HG03521 (cell line): ENCODE data around the gene CIRBP.
A peak's percentile ranks its signal among the peaks of the same experiment; 100 is the strongest.

Experiments
- ATAC-seq: cut with Tn5 transposase; IDR thresholded peaks from one replicate; pipeline ENCODE4 v1.9.1; 2021; ENCODE audit warnings: mild to moderate bottlenecking, moderate library complexity; ENCODE audit not compliant: unreplicated experiment

CIRBP gene

DNA sequence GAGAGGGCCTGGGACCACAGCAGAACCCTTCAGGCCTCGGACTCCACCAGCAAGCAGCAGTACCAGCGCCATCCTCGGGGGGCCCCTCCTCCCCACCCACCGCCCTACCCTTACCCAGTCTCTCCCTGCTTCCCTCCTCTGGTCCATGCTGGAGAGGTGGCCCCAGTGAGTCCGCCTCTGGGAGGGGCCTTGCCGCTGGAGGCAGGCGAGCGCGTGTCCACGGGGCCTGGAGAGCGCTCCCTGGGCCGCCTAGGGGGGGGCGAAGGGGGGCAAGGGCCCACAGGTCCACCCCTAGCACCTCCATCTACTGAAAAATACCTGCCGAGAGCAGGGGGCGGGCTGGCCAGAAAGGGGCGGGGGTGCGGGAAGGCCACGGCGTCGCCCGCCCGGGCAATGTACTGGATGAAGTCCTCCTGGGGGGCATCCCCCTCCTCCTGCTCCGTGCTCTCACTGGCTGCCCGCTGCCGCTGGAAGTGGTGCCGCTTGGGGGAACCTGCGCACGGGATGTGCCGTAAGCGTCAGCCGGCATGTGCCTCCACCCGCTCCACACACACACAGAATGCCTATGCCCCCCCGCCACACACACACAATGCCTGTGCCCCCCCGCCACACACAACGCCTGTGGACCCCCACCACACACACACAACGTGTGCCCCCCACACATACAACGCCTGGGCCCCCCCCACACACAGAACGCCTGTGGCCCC is 38.2 kb upstream of the CIRBP start:
- ATAC-seq: no peak

DNA sequence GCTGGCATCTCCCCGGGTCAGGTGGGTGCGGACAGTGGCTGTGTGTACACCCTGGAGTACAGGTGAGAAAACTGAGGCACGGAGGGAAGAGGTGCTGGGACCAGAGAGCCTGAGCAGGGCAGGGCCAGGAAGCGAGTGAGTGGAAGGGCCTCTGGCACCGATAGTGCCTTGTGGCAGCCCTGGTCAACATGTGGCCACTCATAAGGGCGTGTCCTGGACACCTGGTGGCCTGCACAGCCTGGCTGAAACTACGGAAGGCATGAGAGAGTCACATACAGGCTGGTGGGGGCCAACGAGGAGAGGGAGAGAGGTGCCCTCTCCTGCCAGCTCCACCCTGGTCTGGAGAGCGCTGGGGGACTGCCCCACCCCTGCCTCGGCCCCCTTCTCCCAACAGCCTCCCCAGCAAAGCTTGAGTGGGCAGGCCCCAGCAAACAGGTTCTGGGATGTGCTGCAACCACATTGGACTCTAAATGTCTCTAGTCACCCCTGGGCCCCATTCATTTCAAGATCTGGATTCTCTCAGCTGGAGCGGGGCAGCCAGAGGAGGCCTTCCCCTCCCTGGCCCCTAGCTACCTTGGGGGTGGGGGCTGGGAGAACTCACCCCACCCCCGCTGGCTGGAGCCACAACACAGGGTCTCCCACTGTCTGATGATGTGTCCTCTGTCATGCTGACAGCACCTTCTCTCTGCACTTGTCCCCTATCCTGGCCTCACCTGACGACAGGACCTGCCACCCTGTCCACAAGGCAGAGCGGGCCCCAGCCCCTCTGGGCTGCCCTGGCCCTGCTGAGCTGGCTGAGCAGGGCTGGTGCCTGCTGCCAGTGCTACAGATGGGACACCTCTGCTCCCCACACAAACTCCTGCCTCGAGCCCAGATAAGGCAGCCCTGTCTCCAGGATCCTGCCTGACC is 37.1 kb upstream of the CIRBP start:
- no peak for ATAC-seq

DNA sequence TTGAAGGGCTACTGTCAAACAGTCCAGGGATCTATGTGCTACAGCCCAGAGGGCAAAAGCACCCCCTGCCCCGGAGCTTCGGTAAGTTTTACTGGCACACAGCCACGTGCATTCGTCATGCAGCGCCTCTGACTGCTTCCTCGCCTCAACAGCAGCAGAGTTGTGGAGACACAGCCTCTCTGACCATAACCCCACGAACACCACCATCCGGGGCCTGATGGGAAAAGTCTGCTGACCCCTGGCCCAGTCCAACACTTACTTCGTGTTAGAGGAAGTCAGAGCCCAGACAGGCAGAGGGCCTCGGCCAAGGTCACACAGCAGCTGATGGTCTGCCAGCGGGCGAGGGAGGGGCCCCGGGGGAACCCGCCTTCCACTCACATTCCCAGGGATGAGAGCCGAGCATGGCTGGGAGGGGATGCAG is 36.5 kb upstream of the CIRBP start:
- ATAC-seq: no peak

DNA sequence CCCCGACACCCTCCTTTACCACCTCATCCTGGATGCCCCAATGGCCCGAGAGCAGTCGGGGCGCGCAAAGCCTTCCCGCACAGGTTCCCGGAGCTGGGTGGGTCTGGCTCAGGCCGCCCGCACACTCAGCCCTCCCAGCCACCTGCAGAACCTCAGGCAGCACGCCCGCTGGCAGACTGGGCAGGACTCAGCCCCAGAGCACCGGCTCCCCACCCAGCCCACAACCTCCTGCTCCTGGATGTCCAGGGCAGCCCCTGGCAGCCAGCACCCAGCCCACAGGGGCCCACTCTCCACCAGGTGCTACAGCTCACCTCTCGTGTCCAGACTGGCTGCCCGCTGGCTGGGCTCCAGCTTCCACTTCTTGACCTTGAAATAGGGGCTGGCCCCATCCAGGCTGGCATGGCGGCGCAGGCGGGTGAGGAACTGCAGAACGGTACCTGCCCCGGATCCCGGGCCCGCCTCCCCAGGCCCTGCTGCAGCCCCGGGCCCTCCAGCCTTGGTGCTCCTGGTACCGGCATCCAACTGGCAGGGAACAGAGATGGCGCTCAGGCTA is 35.9 kb upstream of the CIRBP start:
- no peak for ATAC-seq

DNA sequence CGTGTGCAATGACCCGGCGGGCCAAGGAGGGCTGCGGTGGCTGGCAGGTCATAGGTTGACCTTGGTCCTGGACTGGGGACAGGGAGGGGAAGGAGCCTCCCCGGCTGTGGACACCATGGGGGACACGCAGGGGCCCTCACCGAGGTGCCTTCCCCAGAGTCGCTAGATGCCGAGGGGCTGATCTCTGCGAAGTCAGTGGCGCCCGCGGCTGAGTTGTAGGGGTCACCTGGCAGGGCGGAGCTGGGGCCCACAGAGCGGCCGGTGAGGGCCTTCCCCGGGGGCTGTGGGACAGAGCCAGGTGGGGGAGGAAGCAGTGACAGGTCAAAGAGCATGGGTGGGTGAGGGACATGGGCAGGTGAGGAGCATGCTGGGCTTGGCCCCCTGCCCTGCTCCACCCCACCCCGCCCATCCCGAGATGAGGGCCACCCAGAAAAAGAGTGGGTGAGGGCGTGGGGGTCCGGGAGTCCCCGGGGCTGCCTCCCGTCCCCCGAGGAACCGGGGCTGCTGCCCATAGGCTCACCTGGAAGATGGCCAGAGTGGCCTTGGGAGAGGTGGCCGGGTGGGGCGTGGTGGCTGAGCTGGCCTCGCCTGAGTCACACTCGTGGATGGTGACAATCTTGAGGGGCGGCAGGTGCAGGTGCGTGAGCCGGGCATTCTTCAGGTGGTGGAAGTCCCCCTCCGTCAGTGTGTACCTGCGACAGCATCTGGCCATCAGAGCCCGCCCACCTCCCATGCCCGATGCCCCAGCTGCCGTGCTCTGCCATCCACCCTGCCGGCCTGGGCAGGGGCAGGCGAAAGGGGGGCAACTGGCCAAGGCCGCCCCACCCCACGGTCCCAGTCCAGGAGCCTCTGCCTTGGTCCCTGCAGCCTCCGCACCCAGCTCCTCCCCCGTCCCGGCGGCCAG is 34.8 kb upstream of the CIRBP start:
- no peak for ATAC-seq

DNA sequence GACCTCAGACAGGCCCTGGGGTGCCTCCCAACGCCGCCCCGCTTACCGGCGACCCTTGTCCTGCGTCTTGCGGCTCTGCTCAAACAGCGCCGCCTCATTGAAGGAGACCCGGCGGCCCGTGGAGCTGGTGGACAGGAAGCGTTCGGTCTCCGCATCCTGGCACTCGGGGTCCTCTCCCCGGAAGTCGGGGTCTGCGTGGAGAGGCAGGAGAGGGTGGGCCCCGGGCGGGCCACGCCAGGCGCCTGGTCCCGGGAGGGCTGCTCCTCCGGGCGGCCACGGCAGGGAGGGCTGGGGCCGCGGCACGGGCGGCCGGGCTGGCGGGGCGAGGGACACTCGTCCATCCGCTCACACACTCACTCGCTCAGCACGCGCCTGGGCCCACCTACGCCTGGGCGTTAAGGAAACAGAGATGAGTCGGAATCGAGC is 34.2 kb upstream of the CIRBP start:
- no peak for ATAC-seq

DNA sequence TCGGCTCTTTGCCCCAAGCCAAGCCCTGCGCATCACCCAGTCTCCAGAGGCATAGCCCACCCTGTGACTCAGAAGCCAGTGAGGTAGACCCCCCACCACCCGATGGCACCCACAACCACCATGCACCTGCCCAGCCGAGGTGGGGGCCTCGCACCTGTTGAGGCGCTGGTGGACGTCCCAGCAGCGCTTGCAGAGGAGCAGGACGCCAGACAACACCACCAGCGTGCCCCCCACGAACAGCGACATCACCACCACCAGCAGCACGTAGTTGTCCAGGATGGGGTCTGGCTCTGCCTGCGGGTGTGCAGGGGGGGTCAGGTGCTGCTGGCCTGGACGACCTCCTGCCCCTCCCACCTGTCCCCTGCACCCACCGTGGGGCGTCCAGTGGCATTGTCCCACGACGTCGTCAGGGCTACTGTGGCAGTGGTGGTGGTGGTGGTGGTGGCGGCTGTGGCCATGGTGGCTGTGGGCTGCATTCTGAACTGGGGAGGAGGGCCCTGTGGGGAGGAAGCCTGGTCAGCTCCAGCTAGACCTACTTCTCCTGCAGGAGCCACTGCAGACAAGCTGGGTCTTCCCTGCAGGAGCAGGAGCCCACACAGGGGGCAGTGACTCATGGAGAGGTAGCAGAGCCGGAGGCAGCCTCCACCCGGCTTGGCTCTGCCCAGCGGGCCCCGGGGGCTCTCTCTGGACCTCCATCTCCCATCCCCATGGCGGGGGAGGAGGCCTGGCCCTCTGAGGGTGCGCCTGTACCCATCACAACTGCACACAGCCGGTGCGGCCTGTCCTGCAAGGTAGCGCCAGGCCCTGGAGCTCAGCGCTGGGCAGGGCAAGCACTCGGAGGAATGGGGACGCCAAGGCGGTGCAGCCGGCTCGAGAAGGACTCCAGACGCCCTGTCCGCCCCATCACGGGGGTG is 33.2 kb upstream of the CIRBP start:
- no peak for ATAC-seq

DNA sequence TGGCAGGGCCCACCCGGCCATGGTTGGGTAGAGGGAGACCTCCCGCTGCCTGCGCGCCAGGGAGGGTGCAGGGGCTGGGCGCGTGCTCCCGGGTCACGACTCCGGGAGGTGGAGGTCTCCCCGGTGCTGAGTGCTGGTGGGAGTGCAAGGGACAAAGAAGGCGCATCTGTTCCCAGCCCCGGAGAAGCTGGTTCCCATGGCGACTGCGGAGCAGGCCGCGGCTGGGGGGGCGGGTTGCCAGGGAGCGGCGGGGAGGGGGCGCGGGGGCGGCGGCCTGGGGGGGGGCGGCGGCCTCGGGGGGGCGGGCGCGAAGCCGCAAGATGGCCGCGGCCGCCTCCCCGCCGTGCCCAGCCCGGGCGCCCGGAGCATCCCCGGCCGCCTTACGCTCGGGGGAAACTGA is 32.6 kb upstream of the CIRBP start:
- ATAC-seq: no peak

DNA sequence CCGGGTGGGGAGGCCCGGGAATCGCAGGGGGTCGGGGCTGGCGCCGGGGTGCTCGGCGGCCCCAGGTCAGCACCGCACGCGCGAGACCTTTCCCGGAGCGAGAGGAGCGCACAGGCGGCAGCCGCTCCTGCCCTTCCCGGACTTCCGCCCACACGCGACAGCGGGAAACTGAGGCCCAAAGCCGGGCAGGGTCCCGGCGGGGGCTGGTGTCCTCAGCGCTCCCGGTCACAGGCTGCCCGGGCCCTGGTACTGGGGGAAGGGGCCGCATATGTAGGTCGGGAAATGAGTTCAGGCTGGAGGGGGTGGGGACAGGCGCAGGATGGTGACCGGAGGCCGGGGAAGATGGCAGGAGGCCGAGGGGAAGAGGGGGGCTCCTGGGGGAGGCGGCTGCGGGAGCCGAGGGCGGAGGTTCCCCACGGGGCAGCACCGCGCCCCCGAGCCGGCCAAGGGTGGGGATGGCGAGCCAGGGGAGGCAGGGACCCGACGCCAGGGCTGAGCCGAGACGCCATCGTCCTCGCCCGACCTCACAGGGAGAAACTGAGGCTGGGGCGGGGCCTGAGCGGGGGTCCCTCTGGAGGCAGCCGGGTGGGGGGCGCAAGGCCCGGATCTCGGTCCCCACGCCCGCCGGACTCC is 32.0 kb upstream of the CIRBP start:
- ATAC-seq: no peak

DNA sequence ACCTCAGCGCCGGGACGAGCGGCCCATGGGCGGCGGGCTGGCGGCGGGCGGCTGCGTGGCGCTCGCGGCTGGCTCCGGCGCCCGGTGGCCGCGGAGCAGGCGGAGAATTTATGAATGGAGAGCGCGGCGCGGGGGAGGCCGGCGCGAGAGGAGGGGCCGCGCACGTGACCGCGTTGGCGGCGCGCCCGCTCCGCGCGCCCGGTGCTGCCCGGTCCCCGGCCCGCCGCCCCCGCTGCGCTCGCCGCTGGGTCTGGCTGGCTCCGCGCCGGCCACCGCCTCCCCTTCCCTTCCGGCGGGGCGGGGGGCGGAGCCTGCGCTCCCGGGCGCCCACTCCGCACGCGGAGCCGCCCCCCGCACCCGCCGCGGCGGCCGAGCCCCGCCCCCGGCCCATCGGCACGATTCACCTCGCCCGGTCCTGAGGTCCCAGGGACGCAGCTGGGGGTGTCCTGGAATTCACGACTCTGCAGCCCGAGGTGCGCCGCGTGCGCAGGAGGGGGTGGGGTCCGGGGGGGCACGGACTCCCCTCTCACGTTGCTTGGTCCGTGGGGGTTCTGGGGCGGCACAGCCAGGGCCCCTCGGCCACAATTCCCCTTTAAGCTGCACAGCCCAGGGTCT is 31.3 kb upstream of the CIRBP start, which contains the start of gene CBARP:
Gene CBARP, minus strand, starts transcription at position 252 of the 615 bp plus-strand sequence. CDS start 1,905 bp downstream, outside the sequence.
- ATAC-seq: no peak

DNA sequence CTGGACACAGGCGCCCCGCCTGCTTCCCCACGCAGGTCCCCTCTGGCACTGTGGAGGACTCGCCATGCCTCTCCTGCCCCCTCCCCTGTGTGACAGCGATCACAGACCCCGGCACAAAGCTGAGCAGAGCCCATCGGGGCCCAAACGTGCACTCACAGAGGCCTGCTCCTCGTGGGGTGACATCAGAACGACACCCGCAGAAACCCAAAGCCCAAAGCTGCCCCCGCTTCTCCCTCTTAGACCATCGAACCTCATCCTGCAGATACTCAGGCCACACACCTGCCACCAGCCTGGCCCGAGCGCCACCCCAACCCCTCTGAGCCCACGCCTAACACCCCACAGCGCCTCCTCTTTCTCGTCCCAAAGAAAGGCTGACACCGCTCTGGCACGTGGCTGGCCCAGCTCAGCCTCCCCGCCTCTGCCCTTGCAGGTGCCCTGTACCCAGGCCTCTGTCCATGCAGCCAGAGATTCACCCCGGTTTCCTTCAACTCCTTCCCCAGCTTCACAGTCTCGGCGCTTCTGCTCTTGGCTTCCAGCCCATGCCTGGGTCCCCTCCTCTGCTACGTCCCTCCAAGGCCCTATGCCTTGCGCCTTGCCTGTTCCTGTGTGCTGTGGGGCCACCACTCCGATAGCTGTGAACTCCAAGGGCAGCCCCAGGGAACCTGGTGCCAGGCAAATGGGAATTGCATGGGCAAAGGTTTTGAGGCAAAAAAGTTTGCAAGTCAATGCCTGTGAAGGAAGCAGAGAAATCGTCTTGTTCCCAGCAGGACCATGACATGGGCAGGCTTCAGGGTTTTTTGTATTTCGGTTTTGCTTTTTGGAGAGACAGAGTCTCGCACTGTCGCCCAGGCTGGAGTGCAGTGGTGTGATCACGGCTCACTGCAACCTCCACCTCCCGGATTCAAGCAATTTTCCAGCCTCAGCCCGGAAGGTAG is 30.5 kb upstream of the CIRBP start:
- no peak for ATAC-seq

DNA sequence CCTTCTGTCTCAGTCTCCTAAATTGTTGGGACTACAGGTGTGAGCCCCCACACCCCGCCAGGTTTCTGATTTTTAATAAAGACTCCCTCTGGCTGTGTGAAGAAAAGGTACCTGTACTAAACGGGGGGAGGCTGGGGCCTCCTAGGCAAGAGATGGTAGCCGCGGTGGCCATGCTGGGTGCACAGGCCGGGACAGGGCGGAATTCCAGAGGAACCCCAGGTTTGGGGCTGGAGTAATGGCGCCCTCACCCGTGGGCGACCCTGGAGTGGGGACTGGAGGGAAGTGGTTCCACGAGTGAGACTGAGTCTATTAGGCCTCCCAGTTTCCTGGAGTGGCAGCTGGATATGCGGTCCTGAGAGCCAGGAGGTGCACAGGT is 29.7 kb upstream of the CIRBP start:
- no peak for ATAC-seq

DNA sequence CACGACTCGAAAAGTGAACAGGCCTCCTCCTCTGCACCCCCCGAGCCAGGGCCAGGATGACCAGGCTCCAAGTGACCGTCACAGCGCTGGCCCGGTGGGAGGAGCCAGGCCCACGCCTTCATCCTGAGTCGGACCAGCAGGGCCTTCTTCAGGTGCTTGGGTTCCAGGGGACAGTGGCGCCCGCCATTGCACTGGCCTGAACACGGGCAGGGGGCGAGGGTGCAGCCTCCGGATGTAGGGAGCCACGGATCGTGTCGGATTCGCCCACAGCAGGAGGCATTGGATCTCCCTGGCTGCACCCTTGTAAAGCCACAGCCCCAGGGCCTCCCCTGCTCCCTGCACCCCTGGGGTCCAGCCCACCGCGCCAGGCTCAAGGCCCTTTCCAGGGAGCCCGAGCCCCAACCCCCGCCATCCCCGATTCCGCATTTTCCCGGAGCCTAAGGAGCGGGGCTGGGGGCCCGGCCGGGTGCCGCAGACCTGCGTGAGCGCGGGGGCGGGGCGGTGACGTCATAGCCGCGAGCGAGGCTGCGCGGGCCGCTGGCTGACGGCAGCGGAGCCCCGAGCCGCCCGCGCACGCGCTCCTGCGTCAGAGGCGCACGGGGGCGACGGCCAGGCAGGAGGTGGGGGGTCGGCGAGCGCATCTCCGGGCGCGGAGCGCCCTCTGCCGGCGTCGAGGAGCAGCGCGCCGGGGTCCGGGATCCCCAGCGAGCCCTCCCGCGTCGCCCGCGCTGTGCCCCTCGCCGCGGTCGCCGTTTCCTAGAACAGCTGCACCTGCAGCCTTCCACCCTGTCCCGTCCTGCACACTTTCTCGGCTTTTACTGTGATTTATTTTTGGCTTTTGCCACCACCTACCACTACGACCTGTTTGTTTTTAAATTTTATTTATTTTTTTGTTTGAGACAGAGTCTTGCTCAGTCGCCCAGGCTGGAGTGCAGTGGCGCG is 29.1 kb upstream of the CIRBP start:
- ATAC-seq: peak; percentile 32

DNA sequence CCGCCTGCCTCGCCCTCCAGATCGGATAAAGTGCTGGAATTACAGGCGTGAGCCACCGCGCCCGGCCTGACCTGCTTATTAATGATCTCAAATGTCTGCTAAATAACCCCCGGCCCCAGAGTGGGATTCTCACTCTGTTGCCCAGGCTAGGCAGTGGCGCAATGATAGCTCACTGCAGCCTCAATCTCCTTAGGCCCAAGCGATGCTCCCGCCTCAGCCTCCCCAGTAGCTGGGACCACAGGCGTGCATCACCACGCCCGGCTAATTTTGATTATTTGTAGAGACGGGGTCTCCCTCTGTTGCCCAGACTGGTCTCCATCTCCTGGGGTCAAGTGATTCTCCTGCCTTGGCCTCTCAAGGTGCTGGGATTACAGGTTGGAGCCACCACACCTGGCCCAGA is 28.2 kb upstream of the CIRBP start:
- ATAC-seq: no peak

DNA sequence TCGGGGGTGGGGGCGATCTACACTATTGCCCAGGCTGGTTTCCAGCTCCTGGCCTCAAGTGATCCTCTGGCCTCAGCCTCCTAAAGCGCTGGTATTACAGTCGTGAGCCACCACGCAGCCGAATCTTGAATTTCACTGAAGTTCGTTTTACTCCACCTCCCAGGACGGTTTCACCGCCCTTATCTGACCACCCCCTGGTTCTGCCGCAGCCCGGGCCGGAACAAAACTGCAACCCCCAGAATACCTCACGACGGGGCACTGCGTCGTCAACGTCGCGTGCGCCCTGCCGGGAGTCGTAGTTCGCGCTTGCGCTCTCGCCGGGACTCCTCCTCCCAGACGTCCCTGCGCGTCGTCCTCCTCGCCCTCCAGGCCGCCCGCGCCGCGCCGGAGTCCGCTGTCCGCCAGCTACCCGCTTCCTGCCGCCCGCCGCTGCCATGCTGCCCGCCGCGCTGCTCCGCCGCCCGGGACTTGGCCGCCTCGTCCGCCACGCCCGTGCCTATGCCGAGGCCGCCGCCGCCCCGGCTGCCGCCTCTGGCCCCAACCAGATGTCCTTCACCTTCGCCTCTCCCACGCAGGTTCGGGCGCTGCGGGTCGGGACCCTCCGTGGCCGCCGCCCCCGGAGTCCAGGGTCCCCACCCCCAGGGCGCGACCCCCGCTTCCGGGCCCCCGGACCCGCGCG is 27.6 kb upstream of the CIRBP start, which contains the start of gene ATP5F1D:
Gene ATP5F1D, plus strand, starts transcription at position 335 of the 679 bp plus-strand sequence. Its CDS starts 100 bp downstream, at position 435.
- peak; percentile 57 for ATAC-seq
